HG03064 (cell line): ENCODE data around the gene PLD3.
"Not testable (repeated sequence)": the region's sequence is repeated elsewhere in the genome, so short reads cannot be mapped to it uniquely, and the experiment has no call there.

ENCODE experiments used
- ATAC-seq: cut with Tn5 transposase; IDR thresholded peaks from one replicate; pipeline ENCODE4 v1.9.1; 2021; ENCODE audit warnings: low read depth; ENCODE audit not compliant: unreplicated experiment

The PLD3 gene

DNA sequence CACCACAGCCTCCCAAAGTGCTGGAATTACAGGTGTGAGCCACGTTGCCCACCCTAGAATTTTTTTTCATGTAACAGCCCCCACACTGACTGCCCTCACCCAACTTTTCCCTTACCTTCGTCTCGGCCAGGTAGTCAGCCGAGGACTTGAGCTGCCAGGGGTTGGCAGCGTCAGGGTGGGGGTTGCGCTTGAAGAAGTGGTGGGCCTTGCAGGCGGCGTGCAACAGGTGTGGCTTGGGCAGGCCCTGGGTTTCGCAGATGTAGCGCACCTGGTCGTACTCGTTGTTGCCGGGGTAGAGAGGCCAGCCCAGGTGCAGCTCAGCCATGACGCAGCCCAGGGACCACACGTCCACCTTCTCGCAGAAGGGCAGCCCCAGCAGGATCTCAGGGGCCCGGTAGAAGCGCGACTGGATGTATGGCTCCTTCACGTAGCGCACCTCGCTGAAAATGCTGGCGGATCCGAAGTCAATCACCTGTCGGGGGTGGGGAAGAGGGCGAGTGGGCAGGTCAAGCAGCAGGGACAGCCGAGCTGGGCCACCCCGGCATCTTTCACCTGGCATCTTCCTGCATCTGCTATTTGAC lies 35.3 kb downstream of the PLD3 start:
- ATAC-seq = no peak

- no peak for ATAC-seq
Observed at GRCh38 chr19:40387155-40387554, 38.7 kb downstream of the PLD3 start.

GRCh38 chr19:40388481-40388880 lies 40.0 kb downstream of the PLD3 start:
- no peak for ATAC-seq

- no peak for ATAC-seq
Observed at GRCh38 chr19:40389404-40390083, 41.0 kb downstream of the PLD3 start.

- ATAC-seq = no peak
Observed at GRCh38 chr19:40390084-40390742, 41.7 kb downstream of the PLD3 start, which contains the start of gene HIPK4. HIPK4 (minus strand) TSS chr19:40390181; CDS start chr19:40389902, 279 bp downstream.

GRCh38 chr19:40392123-40392522 lies 43.6 kb downstream of the PLD3 start:
- ATAC-seq = no peak

DNA sequence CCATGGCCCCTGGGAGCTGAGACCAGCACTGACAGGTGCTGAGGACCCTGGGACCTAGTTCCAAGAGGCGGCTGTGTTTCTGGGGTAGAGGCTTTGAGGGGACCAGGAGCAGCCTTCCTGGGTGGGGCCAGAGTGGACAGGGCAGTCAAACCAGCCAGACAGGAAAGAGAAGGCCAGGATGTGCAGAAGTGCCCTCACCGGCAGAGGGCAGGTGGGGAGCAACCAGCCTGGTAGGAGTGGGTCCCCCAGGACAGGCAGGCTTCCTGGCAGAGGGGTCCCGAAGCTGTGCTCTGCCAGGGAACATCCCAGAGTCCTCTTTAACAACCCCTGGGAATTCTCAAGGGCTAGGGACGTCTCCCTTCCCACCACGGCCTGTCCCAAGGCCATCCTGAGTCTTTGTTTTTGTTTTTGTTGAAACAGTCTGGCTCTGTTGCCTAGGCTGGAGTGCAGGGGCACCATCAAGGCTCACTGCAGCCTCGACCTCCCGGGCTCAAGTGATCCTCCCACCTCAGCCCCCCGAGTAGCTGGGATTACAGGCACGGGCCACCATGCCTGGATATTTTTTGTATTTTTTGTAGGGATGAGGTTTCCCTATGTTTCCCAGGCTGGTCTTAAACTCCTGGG lies 44.5 kb downstream of the PLD3 start:
- ATAC-seq = no peak

DNA sequence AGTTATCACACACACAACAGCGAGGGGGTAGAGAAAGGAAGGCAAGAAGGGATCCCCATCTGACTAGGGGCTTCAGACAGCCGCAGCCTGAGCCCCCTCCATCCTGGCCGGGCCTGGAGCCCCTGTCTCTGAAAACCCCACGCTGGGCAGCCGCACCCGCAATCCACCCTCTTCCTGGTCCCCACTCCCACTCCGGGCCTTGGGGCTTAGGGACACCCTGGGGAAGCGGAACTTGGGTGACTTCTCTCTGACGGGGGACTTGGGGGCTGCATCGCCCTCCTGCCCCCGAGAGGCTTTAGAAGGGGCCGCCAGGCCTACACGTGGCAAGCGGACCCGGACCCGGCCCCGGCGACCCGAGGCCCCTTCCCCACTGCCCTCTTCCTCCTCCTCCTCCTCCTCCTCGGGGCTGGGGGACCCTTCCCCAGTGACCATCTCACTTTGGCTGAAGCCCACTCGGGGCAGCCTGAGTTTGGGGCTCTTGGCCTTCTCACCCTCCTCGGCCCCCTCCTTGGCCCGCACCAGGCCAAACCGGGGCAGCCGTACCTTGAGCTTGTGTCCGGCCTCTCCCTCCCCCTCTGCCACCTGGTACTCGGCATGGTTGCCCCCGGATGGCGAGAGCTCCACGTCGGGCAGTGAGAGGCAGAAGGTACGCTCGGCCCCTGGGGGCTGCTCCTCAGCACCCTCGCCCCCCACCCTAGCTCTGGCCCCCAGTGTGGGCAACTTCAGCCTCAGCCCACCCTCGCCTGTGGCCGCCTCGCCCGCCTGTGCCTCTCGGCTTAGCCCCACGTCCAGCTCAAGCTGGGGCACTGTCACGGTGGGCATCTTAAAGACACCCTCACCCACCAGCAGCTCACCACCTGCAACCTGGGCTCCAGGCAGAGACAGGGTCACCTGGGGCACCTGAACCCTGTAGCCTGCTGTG lies 45.7 kb downstream of the PLD3 start:
- ATAC-seq = no peak

- ATAC-seq = no peak
Observed at GRCh38 chr19:40394816-40395210, 46.3 kb downstream of the PLD3 start.

DNA sequence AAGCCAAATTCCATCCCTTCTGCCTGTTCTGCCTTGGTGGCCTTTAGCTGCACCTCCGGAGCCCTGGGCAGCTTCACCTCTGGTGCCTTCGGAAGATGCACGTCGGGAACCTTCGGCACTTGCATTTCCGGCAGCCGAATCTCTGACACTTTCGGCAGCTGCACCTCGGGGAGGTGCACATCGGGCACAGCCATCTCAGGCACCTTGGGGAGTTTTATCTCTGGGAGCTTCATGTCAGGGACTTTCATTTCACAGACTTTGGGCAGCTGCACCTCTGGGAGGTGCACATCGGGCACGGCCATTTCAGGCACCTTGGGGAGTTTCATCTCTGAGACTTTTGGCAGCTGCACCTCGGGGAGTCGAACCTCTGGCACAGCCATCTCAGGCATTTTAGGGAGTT lies 47.5 kb downstream of the PLD3 start:
- no peak for ATAC-seq

GRCh38 chr19:40396886-40397567 lies 48.5 kb downstream of the PLD3 start:
- no peak for ATAC-seq

GRCh38 chr19:40397568-40397906 lies 49.0 kb downstream of the PLD3 start:
- no peak for ATAC-seq

DNA sequence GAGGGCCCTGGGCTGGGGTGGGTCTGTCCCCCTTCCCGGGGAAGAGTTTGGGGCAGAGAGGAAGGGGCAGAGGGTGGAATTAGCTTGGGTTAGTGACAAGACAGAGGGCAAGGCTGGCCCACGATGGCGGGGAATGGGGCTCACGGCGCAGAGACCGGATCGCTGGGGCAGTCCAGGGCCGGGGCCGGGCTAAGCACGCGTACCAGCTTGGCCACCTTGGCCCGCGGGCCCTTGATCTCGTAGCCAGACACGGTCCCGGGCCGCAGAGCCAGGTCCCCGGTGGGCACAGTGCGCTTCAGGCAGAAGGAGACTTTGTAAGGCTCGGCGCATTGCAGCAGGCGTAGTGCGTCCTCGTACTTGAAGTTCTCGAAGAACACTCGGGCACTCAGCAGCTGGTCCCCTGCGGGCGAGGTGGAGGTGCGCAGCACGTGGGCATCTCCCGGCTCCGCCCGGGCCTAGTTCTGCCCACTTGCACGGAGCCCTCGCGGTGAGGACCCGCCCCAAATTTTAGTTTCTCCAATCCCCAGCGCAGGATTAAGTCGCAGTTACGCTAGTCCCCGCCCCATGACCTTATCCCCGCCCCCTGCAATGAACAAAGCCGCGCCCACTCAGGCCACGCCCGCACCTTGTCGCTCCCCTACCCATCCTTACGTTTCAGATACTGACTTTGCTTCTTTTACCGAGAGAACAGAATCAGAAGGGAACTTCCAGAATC lies 50.1 kb downstream of the PLD3 start:
- no peak for ATAC-seq

DNA sequence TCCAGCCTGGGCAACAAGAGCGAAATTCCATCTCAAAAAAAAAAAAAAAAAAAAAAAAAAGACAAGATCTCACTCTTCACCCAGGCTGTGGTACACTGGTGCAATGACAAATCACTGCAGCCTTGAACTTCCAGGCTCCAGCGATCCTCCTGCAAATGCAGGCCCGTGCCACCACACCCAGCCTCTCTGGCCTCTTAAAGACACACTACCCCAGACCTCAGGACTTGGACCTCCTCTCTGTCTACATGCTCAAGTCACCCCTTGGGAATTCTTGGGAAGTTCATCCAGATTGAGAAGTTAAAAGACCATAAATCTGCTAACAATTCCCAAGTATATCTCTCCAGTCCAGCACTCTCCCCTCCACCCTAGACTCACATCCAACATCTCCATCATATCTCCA lies 52.1 kb downstream of the PLD3 start:
- ATAC-seq = no peak

DNA sequence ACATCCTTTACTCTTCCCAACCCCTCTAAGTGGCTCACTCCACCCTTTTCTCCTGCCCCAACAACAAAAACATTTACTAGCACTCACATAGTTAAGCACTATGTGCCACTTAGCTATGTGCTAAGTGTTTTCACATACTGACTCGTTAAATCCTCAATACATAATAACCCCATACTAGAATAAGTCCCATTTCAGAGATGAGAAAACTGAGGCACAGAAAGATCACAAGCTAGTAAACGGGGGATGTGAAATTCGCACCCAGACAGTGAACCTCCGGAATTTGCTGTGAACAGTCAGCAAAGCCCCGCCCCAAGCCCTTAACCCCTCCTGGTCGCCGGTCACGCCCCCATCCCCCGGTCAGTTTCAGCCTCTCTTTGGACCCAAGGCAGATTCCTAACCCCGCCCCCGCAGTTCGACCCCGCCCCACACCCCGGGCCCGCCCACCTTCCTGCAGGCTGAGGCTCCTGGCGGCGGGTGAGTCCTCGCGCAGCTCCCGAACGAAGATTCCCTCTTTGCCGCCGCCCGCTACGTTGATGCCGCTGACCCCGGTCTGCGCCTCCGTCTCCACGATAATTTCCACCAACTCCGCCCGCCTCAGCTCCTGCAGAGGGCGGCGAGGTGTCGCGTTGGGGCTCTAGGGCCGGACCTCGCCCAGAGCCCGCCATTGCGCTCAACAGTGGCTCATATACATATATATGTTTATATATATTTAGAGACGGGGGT lies 54.9 kb downstream of the PLD3 start:
- peak; percentile 47 for ATAC-seq

- no peak for ATAC-seq
Observed at GRCh38 chr19:40407714-40408597, 59.5 kb downstream of the PLD3 start.

DNA sequence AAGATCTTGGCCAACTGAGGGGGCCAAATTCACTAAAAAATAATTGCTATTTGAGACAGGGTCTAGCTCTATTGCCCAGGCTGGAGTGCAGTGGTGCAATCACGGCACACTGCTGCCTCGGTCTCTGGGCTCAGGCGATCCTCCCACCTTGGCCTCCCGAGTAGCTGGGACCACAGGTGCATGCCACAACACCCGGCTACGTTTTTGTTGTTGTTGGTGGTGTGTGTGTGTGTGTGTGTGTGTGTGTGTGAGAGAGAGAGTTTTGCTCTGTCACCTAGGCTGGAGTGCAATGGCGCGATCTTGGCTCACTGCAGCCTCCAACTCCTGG lies 60.1 kb downstream of the PLD3 start:
- ATAC-seq = not testable (repeated sequence)

- ATAC-seq = no peak
Observed at GRCh38 chr19:40410030-40410389, 61.5 kb downstream of the PLD3 start.
